Activated CD4-positive, alpha-beta T cell treated with anti-CD3 and anti-CD28 coated beads for 4 hours (primary cell): ENCODE measurements around the gene PLEKHH3.

Experiments used
- DNase-seq, 2 donors: peaks; one replicate each; pipeline ENCODE4 v3.0.0-alpha.2; 2020

PLEKHH3 gene

GRCh38 chr17:42686520-42687128, 9.8 kb upstream of the PLEKHH3 start:
- no peak for DNase-seq

- no peak for DNase-seq
Measured at GRCh38 chr17:42685831-42686230, 9.0 kb upstream of the PLEKHH3 start.

GRCh38 chr17:42684929-42685556, 8.2 kb upstream of the PLEKHH3 start:
- DNase-seq: no peak

GRCh38 chr17:42683407-42684034, 6.7 kb upstream of the PLEKHH3 start:
- no peak for DNase-seq

GRCh38 chr17:42682722-42683403, 6.1 kb upstream of the PLEKHH3 start:
- no peak for DNase-seq

GRCh38 chr17:42681976-42682721, 5.4 kb upstream of the PLEKHH3 start, which contains the start of gene CNTNAP1:
TSS of gene CNTNAP1 (plus strand) at chr17:42682531. CDS start at chr17:42682830, 299 bp downstream.
- DNase-seq: no peak

- no peak for DNase-seq
Measured at GRCh38 chr17:42680331-42680808, 3.6 kb upstream of the PLEKHH3 start.

- DNase-seq: peak; percentile 65 to 66
Measured at GRCh38 chr17:42679492-42680330, 2.9 kb upstream of the PLEKHH3 start.

- DNase-seq: peak in 1 of 2 donors; percentile 36
Measured at GRCh38 chr17:42678951-42679491, 2.2 kb upstream of the PLEKHH3 start.

- DNase-seq: peak; percentile 68 to 72
Measured at GRCh38 chr17:42677921-42678781, 1.4 kb upstream of the PLEKHH3 start.

GRCh38 chr17:42677012-42677857, 441 bp upstream of the PLEKHH3 start:
- DNase-seq: peak; percentile 98 to 99

GRCh38 chr17:42675965-42676423, 800 bp downstream of the PLEKHH3 start:
- no peak for DNase-seq

GRCh38 chr17:42675348-42675964, 1.3 kb downstream of the PLEKHH3 start:
- no peak for DNase-seq

- DNase-seq: no peak
Measured at GRCh38 chr17:42674755-42675347, 1.9 kb downstream of the PLEKHH3 start.

GRCh38 chr17:42673885-42674754, 2.7 kb downstream of the PLEKHH3 start:
- no peak for DNase-seq

- DNase-seq: no peak
Measured at GRCh38 chr17:42673266-42673884, 3.4 kb downstream of the PLEKHH3 start.

GRCh38 chr17:42672038-42672437, 4.8 kb downstream of the PLEKHH3 start:
- DNase-seq: no peak
